HepG2 (cell line): ENCODE measurements around the gene NTMT1. TPM values are rescaled to one million over a fixed set of nuclear protein-coding genes. Genes with fewer than 3 reads are reported as not detected.

ENCODE experiments used
- AHDC1 ChIP-seq: sonication (generic); formaldehyde crosslinking; IDR thresholded peaks from 2 replicates; pipeline ENCODE4 v1.5.1; 2020; ENCODE audit warnings: mild to moderate bottlenecking, missing genetic modification reagents, borderline replicate concordance
- ARHGAP35 ChIP-seq: sonication (generic); formaldehyde crosslinking; IDR thresholded peaks from 2 replicates; pipeline ENCODE4 v1.9.0; 2022; ENCODE audit warnings: mild to moderate bottlenecking, inconsistent platforms, moderate library complexity, missing genetic modification reagents, borderline replicate concordance
- ATF3 ChIP-seq: sonication (generic); formaldehyde crosslinking; IDR thresholded peaks from 2 replicates; pipeline ENCODE4 v1.4.0; 2020; ENCODE audit warnings: missing genetic modification reagents
- CEBPG ChIP-seq: IDR thresholded peaks from 2 replicates; pipeline ENCODE4 v1.6.1; 2016
- HNRNPL ChIP-seq: fragments of 200-400 bp; formaldehyde crosslinking; IDR thresholded peaks from 2 replicates; pipeline ENCODE4 v1.6.1; 2017; ENCODE audit warnings: mild to moderate bottlenecking, low read depth, low read length
- MAF1 ChIP-seq: sonication (generic); formaldehyde crosslinking; IDR thresholded peaks from 2 replicates; pipeline ENCODE4 v1.5.0; 2020; ENCODE audit warnings: missing genetic modification reagents, borderline replicate concordance
- NFE2L2 ChIP-seq: fragments of 150-350 bp; IDR thresholded peaks from 2 replicates; pipeline ENCODE4 v1.6.1; 2014; ENCODE audit warnings: low read length
- PREB ChIP-seq: sonication (generic); formaldehyde crosslinking; IDR thresholded peaks from 2 replicates; pipeline ENCODE4 v1.4.0; 2020; ENCODE audit warnings: missing genetic modification reagents
- ZBTB8A ChIP-seq: sonication (generic); formaldehyde crosslinking; IDR thresholded peaks from 2 replicates; pipeline ENCODE4 v1.4.0; 2020; ENCODE audit warnings: mild to moderate bottlenecking, low read depth, missing genetic modification reagents, borderline replicate concordance
- ZNF318 ChIP-seq: sonication (generic); formaldehyde crosslinking; IDR thresholded peaks from 2 replicates; pipeline ENCODE4 v1.4.0; 2020; ENCODE audit warnings: mild to moderate bottlenecking, missing genetic modification reagents
- ZNF329 ChIP-seq: sonication (generic); formaldehyde crosslinking; IDR thresholded peaks from 2 replicates; pipeline ENCODE4 v1.9.0; 2021; ENCODE audit warnings: low read depth, mild to moderate bottlenecking, missing genetic modification reagents
- ZNF451 ChIP-seq: sonication (generic); formaldehyde crosslinking; IDR thresholded peaks from 2 replicates; pipeline ENCODE4 v1.5.0; 2020; ENCODE audit warnings: mild to moderate bottlenecking, missing genetic modification reagents
- ZNF543 ChIP-seq: sonication (generic); formaldehyde crosslinking; IDR thresholded peaks from 2 replicates; pipeline ENCODE4 v1.4.0; 2020; ENCODE audit warnings: mild to moderate bottlenecking, missing genetic modification reagents
- polyA plus RNA-seq, 8 experiments: library from polyadenylated mRNA; depleted of rRNA in 3 of 8; stranded (reverse) in 7 of 8; unstranded in 1 of 8; fragments of >200 nt; fragmentation: Illumina TruSeq in 4 of 8; extraction: Trizol in 4 of 8; gene quantifications; 2 replicates each; pipeline versions ENCODE4 v1.2.1 to v1.2.3, GENCODE V29; 2011 to 2016; ENCODE audit warnings: low read depth in 4 of 8, missing spikeins in 1 of 8, mixed read lengths in 1 of 8; ENCODE audit not compliant: insufficient read depth in 1 of 8
- total RNA-seq, 5 experiments: library from RNA; depleted of rRNA; stranded (reverse); fragments of >200 nt; fragmentation: Illumina TruSeq; extraction: Trizol; gene quantifications; 2 replicates each; pipeline ENCODE4 v1.2.3, GENCODE V29; 2016; ENCODE audit warnings: low read depth in 1 of 5

Gene NTMT1
- total and polyA plus RNA-seq, 2 of the 13 experiments (the other 11 are each of a cell fraction or from before 2014, with no cell fraction given) = 49.1 to 53.8 TPM

- TF ChIP-seq ZNF318 (CRISPR knock-in tag) (no peak), ZNF451 (CRISPR knock-in tag) (no peak), MAF1 (CRISPR knock-in tag) (no peak), ATF3 (CRISPR knock-in tag) (no peak), ARHGAP35 (CRISPR knock-in tag) (no peak), ZBTB8A (CRISPR knock-in tag) (no peak), HNRNPL (peak; percentile 12; the same call in 1 of the 2 replicates), AHDC1 (0 out of 2 replicates have a peak, but pooled peaks have one; percentile 3), CEBPG (CRISPR knock-in tag) (no peak), ZNF543 (no peak), PREB (no peak), ZNF329 (CRISPR knock-in tag) (peak; percentile 88), NFE2L2 (no peak)
Observed at GRCh38 chr9:129611307-129611800, 14.6 kb upstream of the NTMT1 start (continued).
